HepG2 (cell line): ENCODE data around the gene GGNBP2. TPM values are rescaled to one million over a fixed set of nuclear protein-coding genes. Genes with fewer than 3 reads are reported as not detected.

Experiments used
- ATAC-seq: fragments of 200-7000 bp; cut with Tn5 transposase; 3 replicates; pipeline ENCODE4 v1.9.1; 2020; ENCODE audit warnings: mild to moderate bottlenecking, moderate library complexity
- BruUV-seq: library from RNA; stranded (reverse); fragments of 400-500 nt; replicated peaks from 2 replicates; lab custom pipeline; 2021; lab: Mats Ljungman, UMichigan
- CTCF ChIA-PET: fragments of 300-600 bp; formaldehyde crosslinking; extraction: SDS; loops from one replicate; lab custom pipeline; 2021; ENCODE audit warnings: low total read pairs, inconsistent platforms, low intra/inter-chr PET ratio; lab: Yijun Ruan, JAX
- POLR2A ChIA-PET: fragments of 350-600 bp; sonication (Branson Sonifier 250); formaldehyde crosslinking; loops from one replicate; lab custom pipeline; 2020; ENCODE audit warnings: antibody characterized with exemption, inconsistent platforms; lab: Yijun Ruan, JAX
- DNase-seq: peaks from one replicate; pipeline ENCODE4 v3.0.0-alpha.2; 2015; ENCODE audit warnings: low spot score
- FAIRE-seq: peaks from 3 replicates; lab custom pipeline; 2011; peaks lifted over from hg19 to GRCh38; lab: Jason Lieb, UNC
- H2AFZ ChIP-seq: one replicate; pipeline ENCODE4 v1.6.1; 2011; ENCODE audit warnings: low read length, inconsistent platforms
- H3K27ac ChIP-seq: fragments of 300-600 bp; 3 replicates; pipeline ENCODE4 v1.8.0; 2011; ENCODE audit warnings: mixed run types, mild to moderate bottlenecking, mixed read lengths, low read length, inconsistent platforms; ENCODE audit not compliant: insufficient read depth; ENCODE audit errors: extremely low read length
- H3K27me3 ChIP-seq, 2 experiments: fragments of 200-600 bp in 1 of 2; 2 replicates in 1 of 2; 3 replicates in 1 of 2; pipeline versions ENCODE4 v1.6.0 to v1.8.0; 2011; ENCODE audit warnings: low read length in 2 of 2, mild to moderate bottlenecking in 2 of 2, moderate library complexity in 2 of 2, inconsistent platforms in 1 of 2; ENCODE audit not compliant: insufficient read depth in 2 of 2, control insufficient read depth in 1 of 2
- H3K36me3 ChIP-seq, 2 experiments: fragments of 200-600 bp in 1 of 2; replicated peaks in 1 of 2; 2 replicates in 1 of 2; 3 replicates in 1 of 2; pipeline versions ENCODE4 v1.5.1 to v1.8.0; 2011; ENCODE audit warnings: low read length in 2 of 2, inconsistent platforms in 1 of 2; ENCODE audit not compliant: insufficient read depth in 2 of 2, control insufficient read depth in 1 of 2
- H3K4me1 ChIP-seq: 2 replicates; pipeline ENCODE4 v1.5.1; 2012; ENCODE audit warnings: low read length, inconsistent platforms; ENCODE audit not compliant: insufficient read depth
- H3K4me2 ChIP-seq: 2 replicates; pipeline ENCODE4 v1.6.0; 2011; ENCODE audit warnings: low read depth, low read length, inconsistent platforms
- H3K4me3 ChIP-seq, 3 experiments: fragments of 200-600 bp in 1 of 3; sonication (generic), shearing (Covaris generic) in 1 of 3; replicated peaks in 1 of 3; 2 replicates each; pipeline ENCODE4 v1.5.1; 2011 to 2016; ENCODE audit warnings: low read length in 3 of 3, inconsistent platforms in 2 of 3, low read depth in 2 of 3, mild to moderate bottlenecking in 2 of 3, control low read depth in 1 of 3, mixed read lengths in 1 of 3; ENCODE audit not compliant: insufficient read depth in 1 of 3
- H3K79me2 ChIP-seq: one replicate; pipeline ENCODE4 v1.6.1; 2011; ENCODE audit warnings: low read length, inconsistent platforms; ENCODE audit not compliant: insufficient read depth
- H3K9ac ChIP-seq: 2 replicates; pipeline ENCODE4 v1.6.0; 2011; ENCODE audit warnings: mild to moderate bottlenecking, low read depth, low read length, inconsistent platforms; ENCODE audit not compliant: insufficient read depth
- H3K9me3 ChIP-seq: 2 replicates; pipeline ENCODE4 v1.5.1; 2012; ENCODE audit warnings: mild to moderate bottlenecking, low read length
- H4K20me1 ChIP-seq: 2 replicates; pipeline ENCODE4 v1.6.0; 2011; ENCODE audit warnings: inconsistent platforms, mild to moderate bottlenecking, low read length, moderate library complexity; ENCODE audit not compliant: insufficient read depth
- ASH2L ChIP-seq: fragments of 300-600, 200-600 bp; sonication (generic); IDR thresholded peaks from 2 replicates; pipeline ENCODE4 v1.7.0; 2017; ENCODE audit warnings: low read depth, mild to moderate bottlenecking, moderate library complexity, mixed read lengths, low read length; ENCODE audit not compliant: insufficient read length
- CHD4 ChIP-seq: fragments of 200-600 bp; sonication (generic); IDR thresholded peaks from 2 replicates; pipeline ENCODE4 v1.7.0; 2017; ENCODE audit warnings: mild to moderate bottlenecking, low read length, borderline replicate concordance
- DR1 ChIP-seq: sonication (generic); formaldehyde crosslinking; IDR thresholded peaks from 2 replicates; pipeline ENCODE4 v1.8.0; 2021; ENCODE audit warnings: mild to moderate bottlenecking, missing genetic modification reagents, inconsistent platforms
- KLF15 ChIP-seq: sonication (generic); formaldehyde crosslinking; IDR thresholded peaks from 2 replicates; pipeline ENCODE4 v1.8.1; 2023; ENCODE audit warnings: borderline replicate concordance, mild to moderate bottlenecking, inconsistent platforms, missing genetic modification reagents, mixed read lengths
- KMT2A ChIP-seq: sonication (generic); formaldehyde crosslinking; IDR thresholded peaks from 2 replicates; pipeline ENCODE4 v1.4.0; 2020; ENCODE audit warnings: missing genetic modification reagents
- ZBTB42 ChIP-seq: sonication (generic); formaldehyde crosslinking; IDR thresholded peaks from 2 replicates; pipeline ENCODE4 v1.5.0; 2020; ENCODE audit warnings: mild to moderate bottlenecking, missing genetic modification reagents
- ZC3H4 ChIP-seq: sonication (generic); formaldehyde crosslinking; IDR thresholded peaks from 2 replicates; pipeline ENCODE4 v1.4.0; 2020; ENCODE audit warnings: missing genetic modification reagents, borderline replicate concordance
- ZFYVE20 ChIP-seq: sonication (generic); formaldehyde crosslinking; IDR thresholded peaks from 2 replicates; pipeline ENCODE4 v1.8.0; 2023; ENCODE audit warnings: low read depth, mild to moderate bottlenecking, moderate library complexity, missing genetic modification reagents, borderline replicate concordance
- ZMAT3 ChIP-seq: sonication (generic); formaldehyde crosslinking; conservative IDR thresholded peaks from 2 replicates; pipeline ENCODE4 v1.7.0; 2021; ENCODE audit warnings: missing genetic modification reagents
- ZNF354B ChIP-seq: sonication (generic); formaldehyde crosslinking; IDR thresholded peaks from 2 replicates; pipeline ENCODE4 v1.8.0; 2022; ENCODE audit warnings: mild to moderate bottlenecking, missing genetic modification reagents
- ZNF547 ChIP-seq: sonication (generic); formaldehyde crosslinking; IDR thresholded peaks from 2 replicates; pipeline ENCODE4 v1.5.1; 2020; ENCODE audit warnings: mild to moderate bottlenecking, missing genetic modification reagents
- WGBS: methylation state at CpG from one replicate; pipeline ENCODE4 v1.1.6; 2017; ENCODE audit warnings: low lambda C conversion rate; 5-methylcytosine and 5-hydroxymethylcytosine counted together
- in situ Hi-C: cut with HindIII; loops from 2 replicates; pipeline ENCODE4 v1.10.0; 2017; ENCODE audit warnings: low pct_unique_long_range_greater_than_20kb; ENCODE audit not compliant: extremely low pct_ligation_motif_present
- intact Hi-C: fragments of 100-400 bp; cut with micrococcal nuclease; formaldehyde crosslinking; loops from one replicate; pipeline ENCODE4 v1.10.0; 2022; ENCODE audit not compliant: unreplicated experiment
- polyA plus RNA-seq, 8 experiments: library from polyadenylated mRNA; depleted of rRNA in 3 of 8; stranded (reverse) in 7 of 8; unstranded in 1 of 8; fragments of >200 nt; fragmentation: Illumina TruSeq in 4 of 8; extraction: Trizol in 4 of 8; gene quantifications; 2 replicates each; pipeline versions ENCODE4 v1.2.1 to v1.2.3, GENCODE V29; 2011 to 2016; ENCODE audit warnings: low read depth in 4 of 8, missing spikeins in 1 of 8, mixed read lengths in 1 of 8; ENCODE audit not compliant: insufficient read depth in 1 of 8
- total RNA-seq, 5 experiments: library from RNA; depleted of rRNA; stranded (reverse); fragments of >200 nt; fragmentation: Illumina TruSeq; extraction: Trizol; gene quantifications; 2 replicates each; pipeline ENCODE4 v1.2.3, GENCODE V29; 2016; ENCODE audit warnings: low read depth in 1 of 5
- TF ChIP-seq, protein P1 (sequence below): sonication (generic); formaldehyde crosslinking; IDR thresholded peaks from 2 replicates; pipeline ENCODE4 v1.4.0; 2020; ENCODE audit warnings: missing genetic modification reagents
- TF ChIP-seq, protein P2 (sequence below): sonication (generic); formaldehyde crosslinking; IDR thresholded peaks from 2 replicates; pipeline ENCODE4 v1.4.0; 2020; ENCODE audit warnings: missing genetic modification reagents
- TF ChIP-seq, protein P3 (sequence below): sonication (generic); formaldehyde crosslinking; IDR thresholded peaks from 2 replicates; pipeline ENCODE4 v1.4.0; 2020; ENCODE audit warnings: mild to moderate bottlenecking, missing genetic modification reagents

The GGNBP2 gene
- total and polyA plus RNA-seq, 2 of the 13 experiments (the other 11 are each of a cell fraction or from before 2014, with no cell fraction given), result 53.3 to 84.2 TPM

DNA sequence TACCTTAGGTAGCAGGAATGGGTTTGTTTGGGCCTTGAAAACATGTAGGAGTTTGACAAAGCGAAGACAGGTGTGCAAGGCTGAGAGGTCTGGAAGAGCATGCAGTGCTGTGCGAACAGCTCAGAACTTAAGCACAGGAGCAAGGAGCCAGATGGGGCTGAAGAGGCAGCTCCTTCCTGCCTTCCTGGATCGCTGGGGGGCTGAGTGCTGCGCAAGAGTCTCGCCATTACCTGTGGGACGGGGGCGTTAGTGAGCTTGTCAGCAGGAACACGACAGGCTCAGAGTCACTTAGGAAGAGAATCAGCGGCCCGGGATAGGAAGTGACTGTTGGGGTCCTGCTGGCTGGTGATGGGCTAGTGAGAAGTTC is 56.2 kb downstream of the GGNBP2 start:
- Histone ChIP-seq H3K4me2 (peak overlapping the region; percentile 99), H2AFZ (peak overlapping the region; percentile 42), H3K9me3 (no peaks in the 10 kb centered on the region), H3K27me3 (no peaks in the 10 kb centered on the region; a peak in 1 of 5 replicates), H3K36me3 (peaks cover 1 to 6% of the 10 kb centered on the region in 2 experiments; a peak in 3 of 5 replicates), H3K4me3 (peak overlapping the region; percentile 71 to 90 (median 72); a peak in 5 of 6 replicates), H3K9ac (peak overlapping the region; percentile 90), H4K20me1 (peaks cover 7% of the 10 kb centered on the region; the same call in 1 of the 2 replicates), H3K4me1 (peaks cover 42% of the 10 kb centered on the region), H3K79me2 (peaks cover 23% of the 10 kb centered on the region), H3K27ac (peak overlapping the region; percentile 91)
- peak; percentile 23 for ATAC-seq
- no peak for FAIRE-seq
- 36% methylated on average over 10 of the region's 10 CpGs for WGBS
- in situ Hi-C loops, result loop anchor here (25.0 kb wide), 1 partner anchor 636 kb away; no protein-coding TSS in a partner anchor
- no peak for DNase-seq
- intact Hi-C loops, result no loop called here
- CTCF ChIA-PET, result no interaction called here
- POLR2A ChIA-PET, result interaction anchor here (0.8 to 5.7 kb wide), 10 partner anchors 9 to 467 kb away, joined by 3 to 71 read pairs (median 6); partner anchors contain the start of genes DHRS11, GGNBP2, MYO19 and PIGW
- BruUV-seq, result TSS peak; percentile 82
- TF ChIP-seq, protein P1, sequence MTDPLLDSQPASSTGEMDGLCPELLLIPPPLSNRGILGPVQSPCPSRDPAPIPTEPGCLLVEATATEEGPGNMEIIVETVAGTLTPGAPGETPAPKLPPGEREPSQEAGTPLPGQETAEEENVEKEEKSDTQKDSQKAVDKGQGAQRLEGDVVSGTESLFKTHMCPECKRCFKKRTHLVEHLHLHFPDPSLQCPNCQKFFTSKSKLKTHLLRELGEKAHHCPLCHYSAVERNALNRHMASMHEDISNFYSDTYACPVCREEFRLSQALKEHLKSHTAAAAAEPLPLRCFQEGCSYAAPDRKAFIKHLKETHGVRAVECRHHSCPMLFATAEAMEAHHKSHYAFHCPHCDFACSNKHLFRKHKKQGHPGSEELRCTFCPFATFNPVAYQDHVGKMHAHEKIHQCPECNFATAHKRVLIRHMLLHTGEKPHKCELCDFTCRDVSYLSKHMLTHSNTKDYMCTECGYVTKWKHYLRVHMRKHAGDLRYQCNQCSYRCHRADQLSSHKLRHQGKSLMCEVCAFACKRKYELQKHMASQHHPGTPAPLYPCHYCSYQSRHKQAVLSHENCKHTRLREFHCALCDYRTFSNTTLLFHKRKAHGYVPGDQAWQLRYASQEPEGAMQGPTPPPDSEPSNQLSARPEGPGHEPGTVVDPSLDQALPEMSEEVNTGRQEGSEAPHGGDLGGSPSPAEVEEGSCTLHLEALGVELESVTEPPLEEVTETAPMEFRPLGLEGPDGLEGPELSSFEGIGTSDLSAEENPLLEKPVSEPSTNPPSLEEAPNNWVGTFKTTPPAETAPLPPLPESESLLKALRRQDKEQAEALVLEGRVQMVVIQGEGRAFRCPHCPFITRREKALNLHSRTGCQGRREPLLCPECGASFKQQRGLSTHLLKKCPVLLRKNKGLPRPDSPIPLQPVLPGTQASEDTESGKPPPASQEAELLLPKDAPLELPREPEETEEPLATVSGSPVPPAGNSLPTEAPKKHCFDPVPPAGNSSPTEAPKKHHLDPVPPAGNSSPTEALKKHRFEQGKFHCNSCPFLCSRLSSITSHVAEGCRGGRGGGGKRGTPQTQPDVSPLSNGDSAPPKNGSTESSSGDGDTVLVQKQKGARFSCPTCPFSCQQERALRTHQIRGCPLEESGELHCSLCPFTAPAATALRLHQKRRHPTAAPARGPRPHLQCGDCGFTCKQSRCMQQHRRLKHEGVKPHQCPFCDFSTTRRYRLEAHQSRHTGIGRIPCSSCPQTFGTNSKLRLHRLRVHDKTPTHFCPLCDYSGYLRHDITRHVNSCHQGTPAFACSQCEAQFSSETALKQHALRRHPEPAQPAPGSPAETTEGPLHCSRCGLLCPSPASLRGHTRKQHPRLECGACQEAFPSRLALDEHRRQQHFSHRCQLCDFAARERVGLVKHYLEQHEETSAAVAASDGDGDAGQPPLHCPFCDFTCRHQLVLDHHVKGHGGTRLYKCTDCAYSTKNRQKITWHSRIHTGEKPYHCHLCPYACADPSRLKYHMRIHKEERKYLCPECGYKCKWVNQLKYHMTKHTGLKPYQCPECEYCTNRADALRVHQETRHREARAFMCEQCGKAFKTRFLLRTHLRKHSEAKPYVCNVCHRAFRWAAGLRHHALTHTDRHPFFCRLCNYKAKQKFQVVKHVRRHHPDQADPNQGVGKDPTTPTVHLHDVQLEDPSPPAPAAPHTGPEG (CRISPR knock-in tag), result no peak
- TF ChIP-seq, protein P2, sequence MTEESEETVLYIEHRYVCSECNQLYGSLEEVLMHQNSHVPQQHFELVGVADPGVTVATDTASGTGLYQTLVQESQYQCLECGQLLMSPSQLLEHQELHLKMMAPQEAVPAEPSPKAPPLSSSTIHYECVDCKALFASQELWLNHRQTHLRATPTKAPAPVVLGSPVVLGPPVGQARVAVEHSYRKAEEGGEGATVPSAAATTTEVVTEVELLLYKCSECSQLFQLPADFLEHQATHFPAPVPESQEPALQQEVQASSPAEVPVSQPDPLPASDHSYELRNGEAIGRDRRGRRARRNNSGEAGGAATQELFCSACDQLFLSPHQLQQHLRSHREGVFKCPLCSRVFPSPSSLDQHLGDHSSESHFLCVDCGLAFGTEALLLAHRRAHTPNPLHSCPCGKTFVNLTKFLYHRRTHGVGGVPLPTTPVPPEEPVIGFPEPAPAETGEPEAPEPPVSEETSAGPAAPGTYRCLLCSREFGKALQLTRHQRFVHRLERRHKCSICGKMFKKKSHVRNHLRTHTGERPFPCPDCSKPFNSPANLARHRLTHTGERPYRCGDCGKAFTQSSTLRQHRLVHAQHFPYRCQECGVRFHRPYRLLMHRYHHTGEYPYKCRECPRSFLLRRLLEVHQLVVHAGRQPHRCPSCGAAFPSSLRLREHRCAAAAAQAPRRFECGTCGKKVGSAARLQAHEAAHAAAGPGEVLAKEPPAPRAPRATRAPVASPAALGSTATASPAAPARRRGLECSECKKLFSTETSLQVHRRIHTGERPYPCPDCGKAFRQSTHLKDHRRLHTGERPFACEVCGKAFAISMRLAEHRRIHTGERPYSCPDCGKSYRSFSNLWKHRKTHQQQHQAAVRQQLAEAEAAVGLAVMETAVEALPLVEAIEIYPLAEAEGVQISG (CRISPR knock-in tag), result no peak
- TF ChIP-seq, protein P3, sequence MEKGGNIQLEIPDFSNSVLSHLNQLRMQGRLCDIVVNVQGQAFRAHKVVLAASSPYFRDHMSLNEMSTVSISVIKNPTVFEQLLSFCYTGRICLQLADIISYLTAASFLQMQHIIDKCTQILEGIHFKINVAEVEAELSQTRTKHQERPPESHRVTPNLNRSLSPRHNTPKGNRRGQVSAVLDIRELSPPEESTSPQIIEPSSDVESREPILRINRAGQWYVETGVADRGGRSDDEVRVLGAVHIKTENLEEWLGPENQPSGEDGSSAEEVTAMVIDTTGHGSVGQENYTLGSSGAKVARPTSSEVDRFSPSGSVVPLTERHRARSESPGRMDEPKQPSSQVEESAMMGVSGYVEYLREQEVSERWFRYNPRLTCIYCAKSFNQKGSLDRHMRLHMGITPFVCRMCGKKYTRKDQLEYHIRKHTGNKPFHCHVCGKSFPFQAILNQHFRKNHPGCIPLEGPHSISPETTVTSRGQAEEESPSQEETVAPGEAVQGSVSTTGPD (CRISPR knock-in tag), result no peak
- TF ChIP-seq ZNF547 (CRISPR knock-in tag) (0 out of 2 replicates have a peak, but pooled peaks have one; percentile 24), ZBTB42 (0 out of 2 replicates have a peak, but pooled peaks have one; percentile 26), ZMAT3 (CRISPR knock-in tag) (no peak), ZFYVE20 (CRISPR knock-in tag) (no peak), KLF15 (CRISPR knock-in tag) (no peak), DR1 (no peak), ZC3H4 (CRISPR knock-in tag) (peak; percentile 4; the same call in 1 of the 2 replicates), ZNF354B (no peak), KMT2A (CRISPR knock-in tag) (no peak), CHD4 (no peak), ASH2L (no peak)
